Activated T-helper 9 cell treated with anti-CD3 and anti-CD28 coated beads, Interleukin-2, amount 50 U/mL, for 16 hours (primary cell): Measurements from ENCODE around the gene OR4C11.

Experiments used
- DNase-seq: peaks from one replicate; pipeline ENCODE4 v3.0.0-alpha.2; 2020; ENCODE audit warnings: low read depth

Gene OR4C11, protein sequence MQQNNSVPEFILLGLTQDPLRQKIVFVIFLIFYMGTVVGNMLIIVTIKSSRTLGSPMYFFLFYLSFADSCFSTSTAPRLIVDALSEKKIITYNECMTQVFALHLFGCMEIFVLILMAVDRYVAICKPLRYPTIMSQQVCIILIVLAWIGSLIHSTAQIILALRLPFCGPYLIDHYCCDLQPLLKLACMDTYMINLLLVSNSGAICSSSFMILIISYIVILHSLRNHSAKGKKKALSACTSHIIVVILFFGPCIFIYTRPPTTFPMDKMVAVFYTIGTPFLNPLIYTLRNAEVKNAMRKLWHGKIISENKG

DNA sequence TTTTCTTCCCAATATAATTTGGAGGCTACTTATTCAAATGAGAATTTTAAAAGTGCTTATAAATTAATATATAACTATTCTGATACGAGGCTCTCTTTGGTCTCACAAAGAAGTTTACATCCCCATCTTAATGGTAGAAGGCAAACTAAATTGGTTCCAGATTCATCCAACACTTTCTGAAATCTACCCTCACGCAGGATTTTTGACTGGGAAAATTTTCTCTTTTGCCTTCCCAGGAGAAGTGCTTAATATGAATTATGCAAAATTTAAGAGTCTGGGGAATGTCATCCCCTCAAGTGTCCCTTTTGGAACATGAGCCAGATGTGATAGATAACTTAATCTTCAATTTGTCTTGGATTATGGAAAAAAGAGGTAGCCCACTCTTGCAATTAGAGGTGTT lies at the start of gene OR4C11:
Gene OR4C11, minus strand, starts transcription at position 101 of the 400 bp plus-strand sequence. CDS start 3,272 bp downstream, outside the sequence.
- no peak for DNase-seq

DNA sequence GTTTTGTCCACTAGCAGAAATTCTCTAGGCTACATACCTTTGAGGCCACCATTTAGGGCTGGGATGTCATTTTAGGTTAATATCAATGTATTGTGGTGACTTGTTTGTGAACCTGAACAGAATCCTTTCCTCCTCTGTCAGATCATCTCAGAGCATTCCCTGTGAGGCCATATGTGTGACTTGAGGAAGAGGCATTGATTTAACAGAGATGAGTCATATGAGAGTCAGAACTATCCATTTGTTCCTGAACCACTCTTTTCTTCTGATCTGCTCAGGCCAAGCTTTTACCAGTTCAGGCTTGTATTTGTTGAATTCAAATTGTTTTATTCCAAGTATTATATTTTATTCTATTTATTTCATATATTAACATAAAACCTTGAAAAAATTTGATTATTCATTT lies 47.7 kb upstream of the OR4C11 start:
- no peak for DNase-seq

DNA sequence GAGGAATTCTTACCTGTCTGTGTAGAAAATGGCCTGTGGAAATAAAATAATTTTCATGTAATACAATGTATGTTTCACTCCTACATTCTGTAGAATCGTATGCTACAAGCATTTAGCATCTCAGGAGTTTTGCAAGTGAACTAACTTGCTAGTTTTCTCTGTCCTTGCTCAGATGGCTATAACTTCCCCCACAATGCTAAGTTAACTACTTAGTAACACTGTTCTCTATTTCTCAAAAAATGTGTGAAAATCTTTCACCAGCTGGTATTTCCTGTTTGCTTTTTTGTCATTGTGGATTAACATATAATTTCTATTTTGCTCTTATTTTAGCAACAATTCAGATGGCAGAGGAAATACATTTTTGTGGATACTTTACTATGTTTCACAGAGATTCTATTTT lies 45.1 kb upstream of the OR4C11 start:
- no peak for DNase-seq

DNA sequence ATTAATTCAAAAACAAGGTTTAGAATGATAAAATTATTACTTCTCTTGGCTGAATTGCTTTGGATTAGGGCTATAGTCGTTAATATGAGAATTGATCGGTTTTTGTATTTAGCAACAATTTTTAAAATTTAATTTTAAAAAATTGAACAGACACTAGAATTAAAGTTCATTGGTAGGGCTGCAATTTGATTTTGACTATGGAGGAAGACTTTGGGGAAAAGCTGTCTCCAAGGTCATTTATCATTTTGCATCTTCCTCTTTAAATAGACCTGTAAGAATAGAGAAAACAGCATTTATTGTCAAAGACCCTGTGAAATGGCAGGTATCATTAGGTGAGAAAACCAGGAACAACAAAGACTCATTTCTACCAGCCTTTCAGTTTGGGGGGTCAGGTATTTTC lies 40.6 kb upstream of the OR4C11 start, which contains the start of gene OR4S2:
Gene OR4S2, plus strand, starts transcription at position 301 of the 400 bp plus-strand sequence. CDS start 2,577 bp downstream, outside the sequence.
- no peak for DNase-seq

DNA sequence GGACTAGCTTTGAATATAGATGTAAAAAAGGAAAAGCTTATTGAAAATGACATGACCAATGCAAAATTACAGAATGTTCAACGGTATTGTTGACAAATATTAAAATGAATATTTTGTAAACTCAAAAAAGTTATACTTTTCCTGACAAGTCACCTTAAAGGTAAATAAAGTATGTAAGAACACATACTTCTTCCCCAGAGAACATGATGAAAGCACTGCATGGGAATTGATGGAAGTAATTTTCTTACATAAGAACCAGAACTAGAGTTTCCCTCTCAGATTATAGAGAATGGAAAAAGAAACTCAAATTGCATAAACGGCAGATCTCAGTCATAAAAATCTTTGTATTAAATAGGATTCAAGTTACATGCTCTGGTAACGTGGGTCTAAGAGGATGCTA lies 27.4 kb upstream of the OR4C11 start, which contains the start of gene OR4P4:
Gene OR4P4, plus strand, starts transcription at position 301 of the 400 bp plus-strand sequence.
- DNase-seq = no peak

DNA sequence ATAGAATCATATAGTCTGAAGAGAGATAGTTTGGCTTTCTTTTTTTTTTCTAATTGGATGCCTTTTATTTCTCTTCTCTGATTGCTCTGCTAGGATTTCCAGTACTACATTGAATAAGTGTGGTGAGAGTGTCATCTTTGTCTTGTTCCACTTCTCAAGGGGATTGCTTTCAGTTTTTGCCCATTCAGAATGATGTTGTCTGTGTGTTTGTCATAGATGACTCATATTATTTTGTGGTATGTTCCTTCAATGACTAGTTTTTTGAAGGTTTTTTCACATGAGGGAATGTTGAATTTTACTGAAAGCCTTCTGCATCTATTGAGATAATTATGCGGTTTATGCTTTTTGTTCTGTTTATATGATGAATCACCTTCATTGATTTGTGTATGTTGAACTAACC lies 17.1 kb upstream of the OR4C11 start:
- DNase-seq = no peak

DNA sequence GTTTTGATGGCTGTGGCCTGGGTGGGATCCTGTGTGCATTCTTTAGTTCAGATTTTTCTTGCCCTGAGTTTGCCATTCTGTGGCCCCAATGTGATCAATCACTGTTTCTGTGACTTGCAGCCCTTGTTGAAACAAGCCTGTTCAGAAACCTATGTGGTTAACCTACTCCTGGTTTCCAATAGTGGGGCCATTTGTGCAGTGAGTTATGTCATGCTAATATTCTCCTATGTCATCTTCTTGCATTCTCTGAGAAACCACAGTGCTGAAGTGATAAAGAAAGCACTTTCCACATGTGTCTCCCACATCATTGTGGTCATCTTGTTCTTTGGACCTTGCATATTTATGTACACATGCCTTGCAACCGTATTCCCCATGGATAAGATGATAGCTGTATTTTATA lies 34.9 kb downstream of the OR4C11 start:
- DNase-seq = no peak

DNA sequence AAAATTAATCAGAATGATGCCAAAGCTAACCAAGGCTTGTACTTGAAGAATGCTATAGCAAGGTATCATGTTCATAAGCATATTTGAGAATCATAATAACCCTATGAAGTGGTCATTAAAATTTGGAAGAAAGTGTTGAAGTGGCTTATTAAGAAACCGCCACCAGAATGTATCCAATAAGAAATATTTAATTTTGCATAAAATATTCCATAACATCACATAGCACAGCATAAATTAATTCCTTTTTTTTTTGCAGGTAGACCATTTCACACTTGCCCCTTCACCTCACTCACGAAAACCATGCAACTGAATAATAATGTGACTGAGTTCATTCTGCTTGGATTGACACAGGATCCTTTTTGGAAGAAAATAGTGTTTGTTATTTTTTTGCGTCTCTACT lies 35.6 kb downstream of the OR4C11 start, which contains the start of gene OR4C16:
Gene OR4C16, plus strand, starts transcription at position 301 of the 400 bp plus-strand sequence. Its CDS starts 0 bp downstream, at position 301.
- DNase-seq = no peak

DNA sequence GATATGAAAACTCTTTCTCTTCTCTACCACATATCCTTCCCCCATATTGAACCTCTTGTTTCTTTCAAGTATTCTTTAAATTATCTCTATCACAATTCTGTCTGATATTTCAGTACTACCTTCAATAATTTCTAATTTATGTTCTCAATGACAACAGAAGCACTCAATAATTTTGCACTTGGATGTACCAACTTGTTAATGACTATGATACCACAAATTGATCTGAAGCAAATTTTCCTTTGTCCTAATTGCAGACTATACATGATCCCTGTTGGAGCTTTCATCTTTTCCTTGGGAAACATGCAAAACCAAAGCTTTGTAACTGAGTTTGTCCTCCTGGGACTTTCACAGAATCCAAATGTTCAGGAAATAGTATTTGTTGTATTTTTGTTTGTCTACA lies 53.3 kb downstream of the OR4C11 start, which contains the start of gene OR4C15:
Gene OR4C15, plus strand, starts transcription at position 301 of the 400 bp plus-strand sequence. Its CDS starts 0 bp downstream, at position 301.
- no peak for DNase-seq
